HCT116 (cell line): ENCODE data around the gene NIN. TPM values are rescaled to one million over a fixed set of nuclear protein-coding genes. Genes with fewer than 3 reads are reported as not detected.
"Not testable (repeated sequence)": the region's sequence is repeated elsewhere in the genome, so short reads cannot be mapped to it uniquely, and the experiment has no call there.

ENCODE experiments used
- ATAC-seq: fragments of 200-7000 bp; cut with Tn5 transposase; 2 replicates; pipeline ENCODE4 v1.9.1; 2020; ENCODE audit warnings: mild to moderate bottlenecking, moderate library complexity
- BruUV-seq: library from RNA; stranded (reverse); fragments of 400-500 nt; replicated peaks from 2 replicates; lab custom pipeline; 2021; lab: Mats Ljungman, UMichigan
- CTCF ChIA-PET: fragments of 300-600 bp; sonication (Branson Sonifier 250); formaldehyde crosslinking; loops from one replicate; lab custom pipeline; 2021; ENCODE audit warnings: antibody characterized with exemption; lab: Charles Lee
- POLR2A ChIA-PET: fragments of 300-600, 350-600 bp; sonication (Branson Sonifier 250); formaldehyde crosslinking; loops from one replicate; lab custom pipeline; 2021; ENCODE audit warnings: antibody characterized with exemption; lab: Charles Lee
- RAD21 ChIA-PET, 2 experiments: fragments of 300-600 bp; sonication (Branson Sonifier 250); formaldehyde crosslinking; loops; one replicate each; lab custom pipeline; 2023; ENCODE audit warnings: low total read pairs in 2 of 2; ENCODE audit not compliant: uncharacterized antibody in 2 of 2, unreplicated experiment in 2 of 2, low non-redundant PET in 1 of 2; lab: Charles Lee
- DNase-seq: peaks from one replicate; pipeline ENCODE4 v3.0.0-alpha.2; 2010; ENCODE audit warnings: low read depth, low spot score
- H2AFZ ChIP-seq: fragments of 200-600 bp; shearing (Covaris generic), sonication (generic); 2 replicates; pipeline ENCODE4 v1.6.1; 2017; ENCODE audit warnings: low read depth, mixed run types, mixed read lengths, antibody characterized with exemption, low read length; ENCODE audit not compliant: poor library complexity, severe bottlenecking
- H3K27ac ChIP-seq: 2 replicates; pipeline ENCODE4 v1.5.1; 2012; ENCODE audit warnings: low read depth, low read length
- H3K27me3 ChIP-seq: fragments of 200-600 bp; sonication (generic); 2 replicates; pipeline ENCODE4 v1.6.1; 2016; ENCODE audit warnings: mixed run types, low read length, mixed read lengths; ENCODE audit not compliant: insufficient read depth
- H3K36me3 ChIP-seq, 2 experiments: fragments of 200-500 bp in 1 of 2; fragments of 200-600 bp in 1 of 2; sonication (Bioruptor generic) in 1 of 2; sonication (generic) in 1 of 2; 2 replicates each; pipeline versions ENCODE4 v1.5.1 to v1.6.1; 2014 to 2016; ENCODE audit warnings: low read length in 2 of 2, inconsistent platforms in 1 of 2, mixed read lengths in 1 of 2, mixed run types in 1 of 2; ENCODE audit not compliant: insufficient read depth in 2 of 2, control insufficient read depth in 1 of 2
- H3K4me1 ChIP-seq, 2 experiments: fragments of 200-600 bp in 1 of 2; sonication (generic) in 1 of 2; 2 replicates each; pipeline versions ENCODE4 v1.5.1 to v1.6.1; 2012 to 2017; ENCODE audit warnings: low read length in 2 of 2, inconsistent platforms in 1 of 2, mild to moderate bottlenecking in 1 of 2, mixed read lengths in 1 of 2, mixed run types in 1 of 2, moderate library complexity in 1 of 2; ENCODE audit not compliant: insufficient read depth in 2 of 2, control insufficient read depth in 1 of 2
- H3K4me2 ChIP-seq: fragments of 200-600 bp; sonication (generic); 2 replicates; pipeline ENCODE4 v1.6.1; 2017; ENCODE audit warnings: mixed run types, low read length, mixed read lengths
- H3K4me3 ChIP-seq, 2 experiments: fragments of 200-600 bp in 1 of 2; sonication (generic) in 1 of 2; replicated peaks in 1 of 2; 2 replicates each; pipeline ENCODE4 v1.5.1; 2011 to 2016; ENCODE audit warnings: low read length in 2 of 2, control low read depth in 1 of 2, low read depth in 1 of 2, mild to moderate bottlenecking in 1 of 2, mixed read lengths in 1 of 2, mixed run types in 1 of 2
- H3K79me2 ChIP-seq: fragments of 200-600 bp; sonication (generic); 2 replicates; pipeline ENCODE4 v1.6.1; 2017; ENCODE audit warnings: mild to moderate bottlenecking, mixed run types, low read length, moderate library complexity, mixed read lengths; ENCODE audit not compliant: insufficient read depth
- H3K9ac ChIP-seq: fragments of 200-600 bp; sonication (generic); 2 replicates; pipeline ENCODE4 v1.6.1; 2016; ENCODE audit warnings: low read length, mixed read lengths
- H3K9me2 ChIP-seq: fragments of 200-600 bp; sonication (generic), shearing (Covaris generic); 2 replicates; pipeline ENCODE4 v1.6.1; 2017; ENCODE audit warnings: mixed run types, mild to moderate bottlenecking, moderate library complexity; ENCODE audit not compliant: insufficient read depth
- H3K9me3 ChIP-seq, 2 experiments: fragments of 200-500 bp in 1 of 2; fragments of 200-600 bp in 1 of 2; sonication (Bioruptor generic) in 1 of 2; sonication (generic) in 1 of 2; 2 replicates each; pipeline ENCODE4 v1.6.1; 2014 to 2017; ENCODE audit warnings: low read length in 2 of 2, mixed read lengths in 2 of 2, inconsistent platforms in 1 of 2, low read depth in 1 of 2, mild to moderate bottlenecking in 1 of 2, mixed run types in 1 of 2, moderate library complexity in 1 of 2; ENCODE audit not compliant: control insufficient read depth in 1 of 2, insufficient read depth in 1 of 2
- H4K20me1 ChIP-seq: fragments of 200-600 bp; sonication (generic), shearing (Covaris generic); 2 replicates; pipeline ENCODE4 v1.6.1; 2017; ENCODE audit warnings: mixed run types, mild to moderate bottlenecking, moderate library complexity; ENCODE audit not compliant: insufficient read depth
- FOSL1 ChIP-seq: IDR thresholded peaks from 2 replicates; pipeline ENCODE4 v1.6.1; 2012; ENCODE audit warnings: low read depth
- RAD21 ChIP-seq: IDR thresholded peaks from 2 replicates; pipeline ENCODE4 v1.6.1; 2012; ENCODE audit warnings: low read depth, mild to moderate bottlenecking
- YY1 ChIP-seq: IDR thresholded peaks from 2 replicates; pipeline ENCODE4 v1.6.1; 2011; ENCODE audit warnings: low read length, low read depth, moderate library complexity, mild to moderate bottlenecking; ENCODE audit not compliant: insufficient replicate concordance; ENCODE audit errors: extremely low read depth
- intact Hi-C: fragments of 100-400 bp; cut with micrococcal nuclease; formaldehyde crosslinking; loops from 2 replicates; pipeline ENCODE4 v1.10.0; 2022
- total RNA-seq: library from RNA; stranded (reverse); gene quantifications from one replicate; pipeline ENCODE4 v1.2.1, GENCODE V29; 2021; ENCODE audit not compliant: unreplicated experiment
- TF ChIP-seq, protein P1 (sequence below), 3 experiments: fragments of 200-600 bp in 1 of 3; sonication (generic) in 1 of 3; IDR thresholded peaks in 2 of 3; conservative IDR thresholded peaks in 1 of 3; 2 replicates each; pipeline ENCODE4 v1.5.1; 2012 to 2017; ENCODE audit warnings: low read depth in 2 of 3, low read length in 2 of 3, antibody characterized with exemption in 1 of 3, borderline replicate concordance in 1 of 3, control low read depth in 1 of 3, mild to moderate bottlenecking in 1 of 3, mixed read lengths in 1 of 3, mixed run types in 1 of 3, moderate library complexity in 1 of 3; ENCODE audit not compliant: insufficient read depth in 1 of 3

Gene NIN
- total RNA-seq, 1 experiment from 2014 or later: 39.6 TPM

DNA sequence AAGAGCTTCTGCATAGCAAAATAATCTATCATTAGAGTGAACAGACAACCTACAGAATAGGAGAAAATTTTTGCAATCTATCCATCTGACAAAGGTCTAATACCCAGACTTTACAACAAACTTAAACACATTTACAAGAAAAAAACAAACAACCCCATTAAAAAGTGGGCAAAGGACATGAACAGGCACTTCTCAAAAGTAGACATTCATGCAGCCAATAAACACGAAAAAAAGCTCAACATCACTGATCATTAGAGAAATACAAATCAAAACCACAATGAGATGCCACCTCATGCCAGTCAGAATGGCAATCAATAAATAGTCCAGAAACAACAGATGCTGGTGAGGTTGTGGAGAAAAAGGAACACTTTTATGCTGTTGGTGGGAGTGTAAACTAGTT, 15.9 kb downstream of the NIN start:
- CTCF ChIA-PET, ATAC-seq, RAD21 ChIA-PET: not testable (repeated sequence)

DNA sequence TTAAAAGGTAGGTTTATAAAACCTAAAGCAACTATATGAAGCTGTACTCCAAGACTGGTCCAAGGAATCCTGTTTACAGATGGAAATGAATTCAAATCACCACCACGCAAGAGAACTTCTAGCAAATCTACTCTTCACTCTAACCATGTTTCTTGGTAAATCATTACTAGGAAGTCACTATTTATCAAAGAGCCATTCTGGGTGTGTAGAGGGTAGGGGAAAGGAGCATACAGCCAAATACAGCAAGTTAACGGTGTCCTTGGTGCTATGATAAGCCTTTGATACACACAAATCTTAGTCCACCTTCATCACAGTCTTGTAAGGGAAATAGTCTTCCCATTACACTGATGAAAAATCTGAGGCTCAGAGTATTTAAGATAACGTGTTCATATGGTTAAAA, 16.8 kb downstream of the NIN start:
- ChIA-PET CTCF (no interaction called here), RAD21 (no interaction called here), POLR2A (no interaction called here)
- TF ChIP-seq, protein P1, sequence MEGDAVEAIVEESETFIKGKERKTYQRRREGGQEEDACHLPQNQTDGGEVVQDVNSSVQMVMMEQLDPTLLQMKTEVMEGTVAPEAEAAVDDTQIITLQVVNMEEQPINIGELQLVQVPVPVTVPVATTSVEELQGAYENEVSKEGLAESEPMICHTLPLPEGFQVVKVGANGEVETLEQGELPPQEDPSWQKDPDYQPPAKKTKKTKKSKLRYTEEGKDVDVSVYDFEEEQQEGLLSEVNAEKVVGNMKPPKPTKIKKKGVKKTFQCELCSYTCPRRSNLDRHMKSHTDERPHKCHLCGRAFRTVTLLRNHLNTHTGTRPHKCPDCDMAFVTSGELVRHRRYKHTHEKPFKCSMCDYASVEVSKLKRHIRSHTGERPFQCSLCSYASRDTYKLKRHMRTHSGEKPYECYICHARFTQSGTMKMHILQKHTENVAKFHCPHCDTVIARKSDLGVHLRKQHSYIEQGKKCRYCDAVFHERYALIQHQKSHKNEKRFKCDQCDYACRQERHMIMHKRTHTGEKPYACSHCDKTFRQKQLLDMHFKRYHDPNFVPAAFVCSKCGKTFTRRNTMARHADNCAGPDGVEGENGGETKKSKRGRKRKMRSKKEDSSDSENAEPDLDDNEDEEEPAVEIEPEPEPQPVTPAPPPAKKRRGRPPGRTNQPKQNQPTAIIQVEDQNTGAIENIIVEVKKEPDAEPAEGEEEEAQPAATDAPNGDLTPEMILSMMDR (IDR thresholded peaks at IDR 0.05 in 2 of 3, conservative IDR thresholded peaks at IDR 0.05 in 1 of 3; ENCODE audit: borderline replicate concordance in 1 of 3, insufficient read depth in 1 of 3, low read depth in 2 of 3, low read length in 2 of 3): no peak
- TF ChIP-seq RAD21: no peak
- no peak for TF ChIP-seq FOSL1
- TF ChIP-seq YY1: no peak
- Histone ChIP-seq H3K27ac (no peak overlapping the region), H3K36me3 (no peaks in the 10 kb centered on the region), H3K27me3 (no peaks in the 10 kb centered on the region), H3K4me1 (peaks cover 7% of the 10 kb centered on the region in 2 experiments; a peak in 2 of 4 replicates), H3K9me3 (no peaks in the 10 kb centered on the region), H3K4me2 (no peak overlapping the region), H3K9me2 (no peaks in the 10 kb centered on the region), H3K4me3 (no peak overlapping the region), H2AFZ (no peak overlapping the region), H3K79me2 (peaks cover 24% of the 10 kb centered on the region), H3K9ac (no peak overlapping the region), H4K20me1 (no peaks in the 10 kb centered on the region)
- ATAC-seq (no peak), DNase-seq (no peak)
- intact Hi-C loops: no loop called here
- no TSS peak for BruUV-seq

More for the DNA sequence above, 15.9 kb downstream of the NIN start:
- H3K36me3 ChIP-seq, H3K9me2 ChIP-seq, H3K4me3 ChIP-seq, H4K20me1 ChIP-seq, POLR2A ChIA-PET, DNase-seq, H3K27ac ChIP-seq, H3K4me1 ChIP-seq, H3K9me3 ChIP-seq, H3K27me3 ChIP-seq, BruUV-seq, H2AFZ ChIP-seq, H3K9ac ChIP-seq, intact Hi-C loops, H3K4me2 ChIP-seq: not testable (repeated sequence)
- peaks cover 32% of the 10 kb centered on the region for H3K79me2 ChIP-seq
